GM12878 (cell line): ENCODE results near the gene FZD8.

Experiments
- BHLHE40 ChIP-seq, 2 experiments: fragments of 450-650 bp in 1 of 2; IDR thresholded peaks; 2 replicates each; pipeline ENCODE4 v1.6.1; 2011 to 2017; ENCODE audit warnings: low read depth in 2 of 2, borderline replicate concordance in 1 of 2, improper control_type of control experiment in 1 of 2, low read length in 1 of 2, mild to moderate bottlenecking in 1 of 2
- EGR1 ChIP-seq, 2 experiments: IDR thresholded peaks; 1 replicate in 1 of 2; 2 replicates in 1 of 2; pipeline ENCODE4 v1.6.1; 2011 to 2012; ENCODE audit warnings: low read depth in 2 of 2, low read length in 2 of 2, borderline replicate concordance in 1 of 2, mild to moderate bottlenecking in 1 of 2, moderate library complexity in 1 of 2
- EZH2 ChIP-seq: IDR thresholded peaks from 2 replicates; pipeline ENCODE4 v1.6.1; 2012; ENCODE audit warnings: low read depth, mild to moderate bottlenecking, control low read depth, inconsistent platforms, low read length, borderline replicate concordance; ENCODE audit not compliant: control insufficient read depth
- NR2C2 ChIP-seq: IDR thresholded peaks from 2 replicates; pipeline ENCODE4 v1.6.1; 2011; ENCODE audit warnings: borderline replicate concordance, low read depth; ENCODE audit not compliant: control insufficient read depth, insufficient read length
- POLR2A ChIP-seq: IDR thresholded peaks from 2 replicates; pipeline ENCODE4 v1.6.1; 2011; ENCODE audit warnings: low read depth, mild to moderate bottlenecking, low read length
- POLR2AphosphoS5 ChIP-seq: IDR thresholded peaks from 2 replicates; pipeline ENCODE4 v1.6.1; 2011; ENCODE audit warnings: mild to moderate bottlenecking, low read length, inconsistent platforms
- RCOR1 ChIP-seq: conservative IDR thresholded peaks from 2 replicates; pipeline ENCODE4 v1.6.1; 2012; ENCODE audit warnings: low read depth, low read length, improper control_type of control experiment
- SREBF2 ChIP-seq: IDR thresholded peaks from 2 replicates; pipeline ENCODE4 v1.6.1; 2012; ENCODE audit warnings: mild to moderate bottlenecking, low read length
- SRF ChIP-seq, 2 experiments: IDR thresholded peaks; 2 replicates each; pipeline ENCODE4 v1.6.1; 2011; ENCODE audit warnings: low read depth in 2 of 2, low read length in 2 of 2, mild to moderate bottlenecking in 1 of 2, moderate library complexity in 1 of 2
- TAF1 ChIP-seq: IDR thresholded peaks from 2 replicates; pipeline ENCODE4 v1.6.1; 2011; ENCODE audit warnings: mild to moderate bottlenecking, low read depth, low read length, borderline replicate concordance
- ZBTB40 ChIP-seq: fragments of 450-650 bp; IDR thresholded peaks from 2 replicates; pipeline ENCODE4 v1.6.1; 2016; ENCODE audit warnings: mild to moderate bottlenecking, moderate library complexity, borderline replicate concordance

GRCh38 chr10:35667971-35668370, 25.9 kb upstream of the FZD8 start:
- TF ChIP-seq TAF1 (no peak), POLR2AphosphoS5 (no peak), BHLHE40 (IDR thresholded peaks at IDR 0.05; ENCODE audit: borderline replicate concordance in 1 of 2, low read depth in 2 of 2, low read length in 1 of 2) (no peak), POLR2A (no peak), EGR1 (IDR thresholded peaks at IDR 0.05; ENCODE audit: borderline replicate concordance in 1 of 2, low read depth in 2 of 2, low read length in 2 of 2) (no peak), RCOR1 (no peak), NR2C2 (no peak), ZBTB40 (no peak), SREBF2 (no peak), EZH2 (no peak), SRF (IDR thresholded peaks at IDR 0.05; ENCODE audit: low read depth in 2 of 2, low read length in 2 of 2) (no peak)
